Duodenal mucosa (tissue), 2 donors: ENCODE measurements around the gene ZNF407.
A peak's percentile ranks its signal among the peaks of the same experiment; 100 is the strongest.

ENCODE experiments used
- H3K27ac ChIP-seq: one replicate; pipeline ENCODE4 v1.7.0; 2013; ENCODE audit warnings: low read depth, low read length
- H3K27me3 ChIP-seq, 2 donors: one replicate each; pipeline ENCODE4 v1.7.0; 2013; ENCODE audit warnings: low read length in 2 of 2, control low read depth in 1 of 2; ENCODE audit not compliant: insufficient read depth in 2 of 2, control insufficient read depth in 1 of 2
- H3K36me3 ChIP-seq, 2 donors: one replicate each; pipeline ENCODE4 v1.7.0; 2013; ENCODE audit warnings: low read length in 2 of 2, control low read depth in 1 of 2; ENCODE audit not compliant: insufficient read depth in 2 of 2, control insufficient read depth in 1 of 2
- H3K4me1 ChIP-seq, 2 donors: one replicate each; pipeline ENCODE4 v1.7.0; 2013; ENCODE audit warnings: low read length in 2 of 2, control low read depth in 1 of 2; ENCODE audit not compliant: insufficient read depth in 2 of 2, control insufficient read depth in 1 of 2
- H3K4me3 ChIP-seq, 2 donors: one replicate each; pipeline ENCODE4 v1.7.0; 2013; ENCODE audit warnings: low read length in 2 of 2, low read depth in 1 of 2
- H3K9ac ChIP-seq, 2 donors: one replicate each; pipeline ENCODE4 v1.7.0; 2013; ENCODE audit warnings: low read length in 2 of 2, low read depth in 1 of 2
- H3K9me3 ChIP-seq, 2 donors: one replicate each; pipeline ENCODE4 v1.7.0; 2013; ENCODE audit warnings: low read length in 2 of 2, control low read depth in 1 of 2; ENCODE audit not compliant: control insufficient read depth in 1 of 2

Gene ZNF407

GRCh38 chr18:74803117-74803516, 205.4 kb downstream of the ZNF407 start:
- Histone ChIP-seq H3K4me1 (peaks cover 0 to 13% of the 10 kb centered on the region in 2 donors), H3K9ac (no peak overlapping the region), H3K27ac (no peak overlapping the region), H3K27me3 (no peaks in the 10 kb centered on the region), H3K9me3 (no peaks in the 10 kb centered on the region), H3K36me3 (no peaks in the 10 kb centered on the region), H3K4me3 (no peak overlapping the region)

GRCh38 chr18:74803769-74804168, 206.1 kb downstream of the ZNF407 start:
- Histone ChIP-seq H3K4me3 (peak overlapping the region in 1 of 2 donors; percentile 8), H3K4me1 (peaks cover 0 to 13% of the 10 kb centered on the region in 2 donors), H3K9me3 (no peaks in the 10 kb centered on the region), H3K9ac (no peak overlapping the region), H3K27me3 (no peaks in the 10 kb centered on the region), H3K36me3 (no peaks in the 10 kb centered on the region), H3K27ac (no peak overlapping the region)

GRCh38 chr18:74804677-74805076, 207.0 kb downstream of the ZNF407 start:
- H3K9ac ChIP-seq = no peak overlapping the region
- peaks cover 0 to 13% of the 10 kb centered on the region in 2 donors for H3K4me1 ChIP-seq
- no peaks in the 10 kb centered on the region for H3K9me3 ChIP-seq
- H3K36me3 ChIP-seq = no peaks in the 10 kb centered on the region
- no peak overlapping the region for H3K4me3 ChIP-seq
- H3K27me3 ChIP-seq = no peaks in the 10 kb centered on the region
- H3K27ac ChIP-seq = no peak overlapping the region

DNA sequence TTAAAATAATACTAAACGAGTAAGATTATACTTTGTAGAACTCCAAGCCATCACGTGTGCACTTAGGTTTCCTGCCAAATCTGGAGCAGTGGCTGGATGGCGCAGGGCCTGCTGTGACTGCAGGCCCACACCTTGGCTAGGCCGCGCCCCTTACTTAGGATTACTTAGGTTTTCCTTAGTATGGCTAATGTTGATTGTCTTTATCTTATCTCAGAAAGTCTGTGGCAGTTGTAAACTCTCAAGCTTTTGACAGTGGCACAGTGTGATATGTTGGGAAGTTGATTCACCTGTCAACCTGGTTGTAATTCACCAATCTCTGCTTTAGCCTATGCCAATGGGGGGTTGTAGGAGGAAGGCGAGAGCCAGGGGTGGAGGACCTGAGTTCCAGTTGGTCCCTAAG, 208.4 kb downstream of the ZNF407 start:
- no peak overlapping the region for H3K27ac ChIP-seq
- no peaks in the 10 kb centered on the region for H3K36me3 ChIP-seq
- H3K4me1 ChIP-seq = peaks cover 0 to 13% of the 10 kb centered on the region in 2 donors
- no peak overlapping the region for H3K9ac ChIP-seq
- no peaks in the 10 kb centered on the region for H3K9me3 ChIP-seq
- no peaks in the 10 kb centered on the region for H3K27me3 ChIP-seq
- H3K4me3 ChIP-seq = no peak overlapping the region

GRCh38 chr18:74806700-74807416, 209.2 kb downstream of the ZNF407 start:
- H3K36me3 ChIP-seq = no peaks in the 10 kb centered on the region
- H3K4me3 ChIP-seq = no peak overlapping the region
- no peak overlapping the region for H3K27ac ChIP-seq
- H3K4me1 ChIP-seq = peaks cover 0 to 13% of the 10 kb centered on the region in 2 donors
- no peak overlapping the region for H3K9ac ChIP-seq
- no peaks in the 10 kb centered on the region for H3K9me3 ChIP-seq
- no peaks in the 10 kb centered on the region for H3K27me3 ChIP-seq

- Histone ChIP-seq H3K36me3 (no peaks in the 10 kb centered on the region), H3K27me3 (no peaks in the 10 kb centered on the region), H3K9ac (no peak overlapping the region), H3K4me3 (no peak overlapping the region), H3K27ac (no peak overlapping the region), H3K9me3 (no peaks in the 10 kb centered on the region), H3K4me1 (no peaks in the 10 kb centered on the region)
Measured at GRCh38 chr18:74817576-74817975, 219.9 kb downstream of the ZNF407 start.

GRCh38 chr18:74818516-74819175, 221.0 kb downstream of the ZNF407 start:
- Histone ChIP-seq H3K9ac (no peak overlapping the region), H3K36me3 (no peaks in the 10 kb centered on the region), H3K4me3 (no peak overlapping the region), H3K9me3 (no peaks in the 10 kb centered on the region), H3K27ac (no peak overlapping the region), H3K4me1 (no peaks in the 10 kb centered on the region), H3K27me3 (no peaks in the 10 kb centered on the region)

DNA sequence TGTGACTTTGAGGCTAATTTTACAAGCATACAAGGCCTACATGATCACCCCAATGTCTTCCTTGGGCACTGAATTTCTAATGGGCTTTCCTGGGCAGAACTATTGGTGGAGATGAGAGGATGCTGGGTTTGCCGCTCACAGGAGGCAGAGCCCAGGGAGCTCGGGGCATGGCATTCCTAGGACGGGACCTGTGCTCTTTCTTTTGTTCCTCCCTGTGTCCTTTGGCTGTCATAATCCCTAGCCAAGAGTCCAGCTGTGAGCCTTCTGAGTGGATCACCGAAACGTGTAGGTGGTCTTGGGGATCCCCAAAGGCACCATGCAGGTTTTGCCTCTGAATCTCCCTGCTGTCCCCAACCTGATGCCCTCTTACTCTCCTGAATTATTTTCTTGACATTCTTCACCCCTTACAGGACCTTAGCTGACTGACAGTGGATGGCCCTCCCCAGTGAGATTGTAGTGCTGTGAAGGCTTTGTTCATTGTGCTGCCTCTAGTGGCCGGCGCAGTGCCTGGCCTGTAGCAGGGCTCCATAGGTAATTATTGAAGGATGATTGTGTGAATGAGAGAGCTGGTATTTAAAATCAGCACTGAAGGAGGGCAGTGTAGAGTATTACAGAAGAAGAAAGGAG, 221.9 kb downstream of the ZNF407 start:
- no peaks in the 10 kb centered on the region for H3K36me3 ChIP-seq
- no peaks in the 10 kb centered on the region for H3K9me3 ChIP-seq
- no peaks in the 10 kb centered on the region for H3K27me3 ChIP-seq

GRCh38 chr18:74820160-74820780, 222.6 kb downstream of the ZNF407 start:
- Histone ChIP-seq H3K27me3 (no peaks in the 10 kb centered on the region), H3K27ac (no peak overlapping the region), H3K9me3 (no peaks in the 10 kb centered on the region), H3K36me3 (no peaks in the 10 kb centered on the region), H3K4me1 (no peaks in the 10 kb centered on the region), H3K4me3 (no peak overlapping the region), H3K9ac (no peak overlapping the region)

More for the DNA sequence above, 221.9 kb downstream of the ZNF407 start:
- Histone ChIP-seq H3K9ac (no peak overlapping the region), H3K4me3 (no peak overlapping the region), H3K27ac (no peak overlapping the region), H3K4me1 (no peaks in the 10 kb centered on the region)

- Histone ChIP-seq H3K4me3 (no peak overlapping the region), H3K9ac (no peak overlapping the region), H3K27ac (no peak overlapping the region), H3K27me3 (no peaks in the 10 kb centered on the region), H3K4me1 (no peaks in the 10 kb centered on the region), H3K9me3 (no peaks in the 10 kb centered on the region), H3K36me3 (no peaks in the 10 kb centered on the region)
Measured at GRCh38 chr18:74825460-74825859, 227.8 kb downstream of the ZNF407 start.
